NCI-H2227 (cell line): ENCODE data around the gene AOX1.
"Not testable (repeated sequence)": the region's sequence is repeated elsewhere in the genome, so short reads cannot be mapped to it uniquely, and the experiment has no call there.

ENCODE experiments used
- DNase-seq: peaks from one replicate; lab custom pipeline; 2025; ENCODE audit not compliant: unreplicated experiment; lab: John Stamatoyannopoulos, UW

The AOX1 gene

GRCh38 chr2:200664770-200665494, 79.1 kb downstream of the AOX1 start:
- no peak for DNase-seq

- DNase-seq = no peak
These were observed 80.0 kb downstream of the AOX1 start for GRCh38 chr2:200665626-200666453.

DNA sequence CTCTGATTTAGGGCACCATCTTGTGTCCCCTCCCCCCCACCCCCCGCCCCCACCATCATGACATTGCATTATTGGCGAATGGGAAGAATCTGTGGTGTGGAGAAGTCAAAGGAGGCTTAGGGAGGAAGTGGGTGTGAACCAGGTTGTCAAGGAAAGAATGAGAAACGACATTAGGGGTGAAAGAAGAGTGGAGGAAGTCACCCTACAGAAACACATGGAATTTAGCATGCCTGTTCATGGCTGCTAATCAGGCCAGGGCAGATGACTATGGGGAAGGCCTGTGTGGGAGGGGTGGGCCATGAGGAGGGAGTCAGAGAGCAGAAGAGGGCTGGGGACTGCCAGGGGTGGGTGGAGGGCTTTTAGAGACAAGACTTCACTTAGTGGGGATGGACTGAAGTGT, 81.6 kb downstream of the AOX1 start:
- no peak for DNase-seq

DNA sequence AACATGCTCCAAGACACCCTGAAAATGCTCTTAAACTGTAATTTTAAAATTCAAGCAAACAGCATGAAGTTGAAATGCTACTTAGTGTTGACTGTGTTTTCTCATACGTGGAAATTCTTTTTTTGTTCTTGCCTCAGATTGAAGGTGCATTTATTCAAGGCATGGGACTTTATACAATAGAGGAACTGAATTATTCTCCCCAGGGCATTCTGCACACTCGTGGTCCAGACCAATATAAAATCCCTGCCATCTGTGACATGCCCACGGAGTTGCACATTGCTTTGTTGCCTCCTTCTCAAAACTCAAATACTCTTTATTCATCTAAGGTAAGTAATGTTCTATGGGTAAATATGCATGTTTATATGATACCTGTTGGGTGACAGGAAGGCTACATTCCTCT, 82.7 kb downstream of the AOX1 start:
- DNase-seq = no peak

DNA sequence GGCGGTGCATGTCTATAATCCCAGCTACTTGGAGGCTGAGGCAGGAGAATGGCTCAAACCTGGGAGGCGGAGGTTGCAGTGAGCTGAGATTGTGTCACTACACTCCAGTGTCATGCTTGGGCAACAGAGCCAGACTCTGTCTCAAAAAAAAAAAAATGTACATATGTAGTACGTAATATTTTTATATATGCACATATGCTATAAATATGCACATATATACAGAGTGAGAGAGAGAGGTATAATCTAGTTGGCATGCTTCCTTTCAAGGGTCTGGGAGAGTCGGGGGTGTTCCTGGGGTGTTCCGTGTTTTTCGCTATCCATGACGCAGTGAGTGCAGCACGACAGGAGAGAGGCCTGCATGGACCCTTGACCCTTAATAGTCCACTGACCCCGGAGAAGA, 83.5 kb downstream of the AOX1 start:
- DNase-seq = no peak

GRCh38 chr2:200670313-200670712, 84.5 kb downstream of the AOX1 start:
- DNase-seq = no peak

- DNase-seq = no peak
These were observed 84.9 kb downstream of the AOX1 start for GRCh38 chr2:200670751-200671150.

- no peak for DNase-seq
These were observed 87.4 kb downstream of the AOX1 start for GRCh38 chr2:200673191-200673590.

- no peak for DNase-seq
These were observed 89.0 kb downstream of the AOX1 start for GRCh38 chr2:200674837-200675236.

DNA sequence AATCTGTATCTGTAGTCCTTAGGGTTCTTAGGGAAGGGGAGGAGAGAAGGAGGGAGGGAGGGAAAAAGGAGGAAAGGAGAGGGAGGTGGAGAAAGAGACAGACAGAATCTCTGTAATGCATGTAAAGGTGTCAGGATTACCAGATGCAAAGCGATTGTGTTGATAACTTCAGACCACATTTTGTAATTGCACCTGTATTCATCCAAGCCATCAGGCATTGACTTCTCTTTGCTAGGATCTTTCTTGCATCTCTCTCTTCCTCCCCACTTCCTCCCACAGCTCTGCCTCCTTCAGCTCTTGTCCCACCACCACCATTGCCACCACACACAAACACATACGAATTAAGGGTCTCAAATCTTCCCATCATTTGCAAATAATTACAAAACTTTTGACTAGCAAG, 91.4 kb downstream of the AOX1 start:
- DNase-seq = no peak

- no peak for DNase-seq
These were observed 92.1 kb downstream of the AOX1 start for GRCh38 chr2:200677721-200678532.

GRCh38 chr2:200679127-200679526, 93.3 kb downstream of the AOX1 start:
- DNase-seq = no peak

GRCh38 chr2:200679535-200679934, 93.7 kb downstream of the AOX1 start:
- no peak for DNase-seq

- no peak for DNase-seq
These were observed 95.9 kb downstream of the AOX1 start for GRCh38 chr2:200681697-200682096.

DNA sequence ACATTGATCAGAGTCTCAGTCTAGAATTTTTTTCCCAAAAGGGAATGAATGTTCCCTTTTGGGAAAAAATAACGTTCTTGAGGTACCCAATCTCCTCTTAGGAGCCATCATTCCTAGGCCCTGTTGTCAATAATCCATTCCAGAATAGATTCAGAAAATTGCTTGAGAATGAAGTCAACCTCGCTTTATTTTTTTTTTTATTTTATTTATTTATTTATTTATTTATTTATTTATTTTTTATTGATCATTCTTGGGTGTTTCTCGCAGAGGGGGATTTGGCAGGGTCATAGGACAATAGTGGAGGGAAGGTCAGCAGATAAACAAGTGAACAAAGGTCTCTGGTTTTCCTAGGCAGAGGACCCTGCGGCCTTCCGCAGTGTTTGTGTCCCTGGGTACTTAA, 96.6 kb downstream of the AOX1 start:
- DNase-seq = not testable (repeated sequence)

GRCh38 chr2:200687922-200688920, 102.4 kb downstream of the AOX1 start:
- no peak for DNase-seq

GRCh38 chr2:200689115-200689514, 103.3 kb downstream of the AOX1 start:
- DNase-seq = no peak

DNA sequence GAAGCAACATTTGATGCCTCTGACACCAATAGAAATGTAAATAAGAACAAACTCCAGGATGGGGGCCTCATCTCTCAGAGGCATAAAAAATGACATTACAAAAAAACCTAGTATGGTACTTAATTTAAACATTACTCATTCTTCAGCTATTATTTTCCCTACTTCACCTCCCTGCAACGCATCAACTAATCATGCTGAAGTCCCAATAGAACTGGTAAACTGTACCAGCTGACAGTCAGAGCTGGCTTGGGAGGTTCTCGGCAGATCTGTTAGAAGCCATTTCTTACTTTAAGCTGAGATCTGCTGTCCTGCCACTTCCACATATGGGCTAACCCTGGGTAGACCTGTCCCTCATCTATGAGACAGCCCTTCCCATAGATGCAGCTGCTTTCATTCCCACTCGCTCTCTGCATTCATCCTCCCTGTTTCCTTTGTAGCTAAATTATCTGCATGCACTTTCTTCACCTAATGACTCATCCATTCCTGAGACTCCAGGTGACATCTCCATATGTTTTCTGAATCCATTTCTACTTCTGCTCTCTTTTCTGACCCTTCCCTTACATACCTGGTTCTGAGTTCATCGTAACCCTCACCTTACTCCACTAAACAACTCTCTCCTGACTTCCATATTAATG, 108.1 kb downstream of the AOX1 start:
- no peak for DNase-seq

DNA sequence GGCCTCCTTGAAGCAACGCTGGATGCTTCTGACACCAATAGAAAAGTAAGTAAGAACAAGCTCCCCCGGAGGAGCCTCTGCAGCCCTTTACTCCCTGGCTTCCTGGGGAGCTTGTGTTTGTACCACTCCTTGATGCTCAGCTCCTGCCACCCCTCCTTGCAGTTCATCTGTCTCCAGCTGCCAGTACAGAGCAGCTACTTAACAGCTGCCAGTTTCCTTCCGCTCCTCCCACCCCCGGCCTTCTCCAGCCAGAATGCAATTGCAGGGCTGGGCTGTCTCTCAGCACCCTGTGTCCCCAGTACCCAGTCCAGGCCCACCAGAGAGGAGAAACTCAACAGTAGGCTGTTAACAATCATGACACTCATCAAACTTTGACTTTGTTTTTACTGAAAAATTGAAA, 109.4 kb downstream of the AOX1 start:
- peak; percentile 35 for DNase-seq

- DNase-seq = no peak
These were observed 109.8 kb downstream of the AOX1 start for GRCh38 chr2:200695601-200696000.
